Fibroblast of lung (primary cell): Measurements from ENCODE around the gene ZNF506.

Experiments used
- EZH2 ChIP-seq: IDR thresholded peaks from 2 replicates; pipeline ENCODE4 v1.5.1; 2012; ENCODE audit warnings: low read length, control low read depth, mild to moderate bottlenecking; ENCODE audit errors: missing control alignments
- TF ChIP-seq, protein P1 (sequence below), 2 donors: IDR thresholded peaks in 1 of 2; conservative IDR thresholded peaks in 1 of 2; 1 replicate in 1 of 2; 2 replicates in 1 of 2; pipeline ENCODE4 v1.5.1; 2011 to 2012; ENCODE audit warnings: low read length in 2 of 2, control low read depth in 1 of 2, inconsistent platforms in 1 of 2, low read depth in 1 of 2, mild to moderate bottlenecking in 1 of 2

DNA sequence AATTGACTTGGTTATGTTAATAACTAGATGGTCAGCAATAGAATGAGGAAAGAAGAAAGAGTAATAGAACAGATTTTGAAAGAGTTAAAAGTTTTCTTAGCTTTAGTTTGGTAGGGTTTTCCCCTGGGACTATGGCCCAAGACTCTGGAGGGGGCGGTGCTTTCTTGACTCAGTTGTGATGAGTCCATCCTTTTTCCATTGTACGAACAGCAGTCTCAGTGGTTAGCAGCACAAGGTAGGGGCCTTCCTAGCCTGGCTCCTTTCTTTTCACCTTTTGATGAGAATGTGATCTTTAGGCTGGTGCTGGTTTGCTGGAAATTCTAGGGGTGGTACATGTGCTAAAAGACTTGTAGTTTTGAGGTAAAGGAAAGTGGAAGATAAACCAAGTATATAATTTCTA, 38.8 kb downstream of the ZNF506 start:
- TF ChIP-seq, protein P1, sequence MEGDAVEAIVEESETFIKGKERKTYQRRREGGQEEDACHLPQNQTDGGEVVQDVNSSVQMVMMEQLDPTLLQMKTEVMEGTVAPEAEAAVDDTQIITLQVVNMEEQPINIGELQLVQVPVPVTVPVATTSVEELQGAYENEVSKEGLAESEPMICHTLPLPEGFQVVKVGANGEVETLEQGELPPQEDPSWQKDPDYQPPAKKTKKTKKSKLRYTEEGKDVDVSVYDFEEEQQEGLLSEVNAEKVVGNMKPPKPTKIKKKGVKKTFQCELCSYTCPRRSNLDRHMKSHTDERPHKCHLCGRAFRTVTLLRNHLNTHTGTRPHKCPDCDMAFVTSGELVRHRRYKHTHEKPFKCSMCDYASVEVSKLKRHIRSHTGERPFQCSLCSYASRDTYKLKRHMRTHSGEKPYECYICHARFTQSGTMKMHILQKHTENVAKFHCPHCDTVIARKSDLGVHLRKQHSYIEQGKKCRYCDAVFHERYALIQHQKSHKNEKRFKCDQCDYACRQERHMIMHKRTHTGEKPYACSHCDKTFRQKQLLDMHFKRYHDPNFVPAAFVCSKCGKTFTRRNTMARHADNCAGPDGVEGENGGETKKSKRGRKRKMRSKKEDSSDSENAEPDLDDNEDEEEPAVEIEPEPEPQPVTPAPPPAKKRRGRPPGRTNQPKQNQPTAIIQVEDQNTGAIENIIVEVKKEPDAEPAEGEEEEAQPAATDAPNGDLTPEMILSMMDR (conservative IDR thresholded peaks at IDR 0.05 in 1 of 2, IDR thresholded peaks at IDR 0.05 in 1 of 2; ENCODE audit: low read depth in 1 of 2, low read length in 2 of 2): no peak
- no peak for TF ChIP-seq EZH2
